Erythroblast (primary cell): ENCODE measurements around the gene ZCCHC24.

Experiments
- GATA1 ChIP-seq: IDR thresholded peaks from 2 replicates; pipeline ENCODE4 v1.6.1; 2011; ENCODE audit warnings: low read depth, mild to moderate bottlenecking, control low read depth, low read length, moderate library complexity
- POLR2A ChIP-seq: IDR thresholded peaks from 2 replicates; pipeline ENCODE4 v1.6.1; 2011; ENCODE audit warnings: mild to moderate bottlenecking, low read length

GRCh38 chr10:79353000-79353406, 92.4 kb downstream of the ZCCHC24 start:
- no peak for TF ChIP-seq POLR2A
- TF ChIP-seq GATA1, result no peak
